H1 (cell line): ENCODE data around the gene WDR7. TPM values are rescaled to one million over a fixed set of nuclear protein-coding genes. Genes with fewer than 3 reads are reported as not detected.
A peak's percentile ranks its signal among the peaks of the same experiment; 100 is the strongest.

Experiments used
- ATF2 ChIP-seq: IDR thresholded peaks from 2 replicates; pipeline ENCODE4 v1.6.1; 2012; ENCODE audit warnings: low read length, inconsistent platforms
- BACH1 ChIP-seq: IDR thresholded peaks from 2 replicates; pipeline ENCODE4 v1.6.1; 2012; ENCODE audit warnings: low read length, improper control_type of control experiment
- EP300 ChIP-seq, 2 experiments: IDR thresholded peaks; 1 replicate in 1 of 2; 2 replicates in 1 of 2; pipeline ENCODE4 v1.6.1; 2011 to 2012; ENCODE audit warnings: low read depth in 2 of 2, low read length in 2 of 2, mild to moderate bottlenecking in 2 of 2, borderline replicate concordance in 1 of 2, inconsistent platforms in 1 of 2, moderate library complexity in 1 of 2
- JUND ChIP-seq: IDR thresholded peaks from 2 replicates; pipeline ENCODE4 v1.6.1; 2011; ENCODE audit warnings: mild to moderate bottlenecking, improper control_type of control experiment, low read length
- RBBP5 ChIP-seq: IDR thresholded peaks from 2 replicates; pipeline ENCODE4 v1.7.1; 2012; ENCODE audit warnings: low read depth, mild to moderate bottlenecking, inconsistent platforms, low read length, moderate library complexity, borderline replicate concordance
- SP1 ChIP-seq: IDR thresholded peaks from 2 replicates; pipeline ENCODE4 v1.6.1; 2011; ENCODE audit warnings: low read depth, low read length
- polyA plus RNA-seq, 7 experiments: library from polyadenylated mRNA; depleted of rRNA in 3 of 7; stranded (reverse) in 5 of 7; unstranded in 2 of 7; fragments of >200 nt in 5 of 7; fragments of 200-250 nt in 2 of 7; gene quantifications; 1 replicate in 5 of 7; 2 replicates in 1 of 7; 4 replicates in 1 of 7; pipeline versions ENCODE4 v1.2.1 to v1.2.3, GENCODE V29; 2011 to 2013; ENCODE audit warnings: missing spikeins in 2 of 7, mixed read lengths in 2 of 7
- total RNA-seq: library from RNA; stranded (reverse); fragmentation: NEBNext Ultra II Directional; extraction: Animal tissue kit (Norgen Biotek cat#: 25700); gene quantifications from 2 replicates; pipeline ENCODE4 v1.2.1, GENCODE V29; 2021
- TF ChIP-seq, protein P1 (sequence below), 3 experiments: IDR thresholded peaks; 1 replicate in 2 of 3; 2 replicates in 1 of 3; pipeline versions ENCODE4 v1.5.1 to v1.6.1; 2011; ENCODE audit warnings: low read length in 3 of 3, mild to moderate bottlenecking in 3 of 3, inconsistent platforms in 2 of 3, low read depth in 1 of 3, moderate library complexity in 1 of 3; ENCODE audit not compliant: insufficient read depth in 1 of 3; ENCODE audit errors: control extremely low read depth in 1 of 3

The WDR7 gene
- total and polyA plus RNA-seq, 2 of the 8 experiments (the other 6 are each of a cell fraction or from before 2014, with no cell fraction given), result 5.5 to 15.2 TPM

DNA sequence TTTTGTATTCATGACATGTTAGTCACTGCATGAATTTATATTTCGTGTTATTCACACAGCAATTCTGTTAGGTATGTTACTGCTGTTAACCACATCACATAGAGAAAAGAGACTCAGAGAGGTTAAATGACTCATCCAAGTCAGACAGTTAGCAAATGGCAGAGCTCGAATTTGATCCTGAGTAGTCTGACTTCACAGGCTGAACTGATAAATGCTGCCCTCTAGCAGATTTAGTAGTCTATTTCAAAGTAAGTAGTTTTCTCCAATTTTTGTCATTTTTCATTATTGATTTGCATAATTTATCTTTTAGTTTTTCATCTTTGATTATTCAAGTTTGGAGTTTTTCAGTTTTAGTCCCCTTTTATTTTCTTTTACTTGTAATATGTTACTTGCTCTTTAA, 58.3 kb downstream of the WDR7 start (continued):
- TF ChIP-seq, protein P1, sequence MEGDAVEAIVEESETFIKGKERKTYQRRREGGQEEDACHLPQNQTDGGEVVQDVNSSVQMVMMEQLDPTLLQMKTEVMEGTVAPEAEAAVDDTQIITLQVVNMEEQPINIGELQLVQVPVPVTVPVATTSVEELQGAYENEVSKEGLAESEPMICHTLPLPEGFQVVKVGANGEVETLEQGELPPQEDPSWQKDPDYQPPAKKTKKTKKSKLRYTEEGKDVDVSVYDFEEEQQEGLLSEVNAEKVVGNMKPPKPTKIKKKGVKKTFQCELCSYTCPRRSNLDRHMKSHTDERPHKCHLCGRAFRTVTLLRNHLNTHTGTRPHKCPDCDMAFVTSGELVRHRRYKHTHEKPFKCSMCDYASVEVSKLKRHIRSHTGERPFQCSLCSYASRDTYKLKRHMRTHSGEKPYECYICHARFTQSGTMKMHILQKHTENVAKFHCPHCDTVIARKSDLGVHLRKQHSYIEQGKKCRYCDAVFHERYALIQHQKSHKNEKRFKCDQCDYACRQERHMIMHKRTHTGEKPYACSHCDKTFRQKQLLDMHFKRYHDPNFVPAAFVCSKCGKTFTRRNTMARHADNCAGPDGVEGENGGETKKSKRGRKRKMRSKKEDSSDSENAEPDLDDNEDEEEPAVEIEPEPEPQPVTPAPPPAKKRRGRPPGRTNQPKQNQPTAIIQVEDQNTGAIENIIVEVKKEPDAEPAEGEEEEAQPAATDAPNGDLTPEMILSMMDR (IDR thresholded peaks at IDR 0.05; ENCODE audit: control extremely low read depth in 1 of 3, insufficient read depth in 1 of 3, low read depth in 1 of 3, low read length in 3 of 3), result peak in 1 of 3 experiments; percentile 24; a peak in 2 of 4 replicates
- TF ChIP-seq SP1, result no peak
- TF ChIP-seq BACH1, result no peak
- no peak for TF ChIP-seq ATF2
- peak; percentile 53; the same call in 1 of the 2 replicates for TF ChIP-seq JUND
- TF ChIP-seq RBBP5, result no peak
- no peak for TF ChIP-seq EP300 (IDR thresholded peaks at IDR 0.05; ENCODE audit: borderline replicate concordance in 1 of 2, low read depth in 2 of 2, low read length in 2 of 2)
- TF ChIP-seq, all 59 proteins: peak for 3
